GM21723 (cell line): ENCODE measurements around the gene DUS2.

Experiments
- ATAC-seq: cut with Tn5 transposase; IDR thresholded peaks from one replicate; pipeline ENCODE4 v1.9.1; 2021; ENCODE audit warnings: mild to moderate bottlenecking, moderate library complexity; ENCODE audit not compliant: unreplicated experiment

Gene DUS2

GRCh38 chr16:68040506-68041288, 17.6 kb downstream of the DUS2 start:
- ATAC-seq, result peak; percentile 80

- ATAC-seq, result no peak
These were observed 18.7 kb downstream of the DUS2 start for GRCh38 chr16:68041783-68042182.

- no peak for ATAC-seq
These were observed 23.0 kb downstream of the DUS2 start for GRCh38 chr16:68046106-68046505.

GRCh38 chr16:68047987-68048386, 24.9 kb downstream of the DUS2 start:
- ATAC-seq, result no peak

- ATAC-seq, result no peak
These were observed 26.4 kb downstream of the DUS2 start for GRCh38 chr16:68049449-68049848.

- ATAC-seq, result no peak
These were observed 32.3 kb downstream of the DUS2 start for GRCh38 chr16:68055395-68055794.

GRCh38 chr16:68059804-68060203, 36.7 kb downstream of the DUS2 start:
- ATAC-seq, result no peak

GRCh38 chr16:68061396-68061795, 38.3 kb downstream of the DUS2 start:
- no peak for ATAC-seq

GRCh38 chr16:68062910-68063393, 39.9 kb downstream of the DUS2 start:
- ATAC-seq, result no peak

- peak; percentile 57 for ATAC-seq
These were observed 41.8 kb downstream of the DUS2 start for GRCh38 chr16:68064791-68065365.

- ATAC-seq, result no peak
These were observed 42.7 kb downstream of the DUS2 start for GRCh38 chr16:68065716-68066305.

GRCh38 chr16:68066763-68067162, 43.7 kb downstream of the DUS2 start:
- ATAC-seq, result no peak

GRCh38 chr16:68068926-68069325, 45.8 kb downstream of the DUS2 start:
- no peak for ATAC-seq

- ATAC-seq, result no peak
These were observed 46.6 kb downstream of the DUS2 start for GRCh38 chr16:68069511-68070248.

GRCh38 chr16:68070249-68070730, 47.2 kb downstream of the DUS2 start:
- no peak for ATAC-seq

GRCh38 chr16:68070806-68071517, 47.9 kb downstream of the DUS2 start:
- ATAC-seq, result no peak

GRCh38 chr16:68071518-68071901, 48.4 kb downstream of the DUS2 start:
- no peak for ATAC-seq

GRCh38 chr16:68072038-68072695, 49.1 kb downstream of the DUS2 start:
- no peak for ATAC-seq

GRCh38 chr16:68073902-68074760, 51.0 kb downstream of the DUS2 start:
- no peak for ATAC-seq
